Fibroblast of mammary gland (primary cell): ENCODE data around the gene CPN1.

Experiments
- DNase-seq: peaks from one replicate; pipeline ENCODE4 v3.0.0-alpha.2; 2010; ENCODE audit warnings: low read depth
- H3K4me3 ChIP-seq: 2 replicates; pipeline ENCODE4 v1.5.1; 2011; ENCODE audit warnings: low read depth, mild to moderate bottlenecking, low read length, moderate library complexity; ENCODE audit not compliant: control insufficient read depth
- CTCF ChIP-seq: conservative IDR thresholded peaks from 2 replicates; pipeline ENCODE4 v1.5.1; 2011; ENCODE audit warnings: low read depth, low read length, inconsistent platforms; ENCODE audit not compliant: control insufficient read depth, insufficient read depth

Gene CPN1

GRCh38 chr10:99999319-100000108 lies 82.2 kb downstream of the CPN1 start:
- no peak overlapping the region for H3K4me3 ChIP-seq
- DNase-seq, result no peak
- TF ChIP-seq CTCF, result no peak

- no peak for TF ChIP-seq CTCF
- DNase-seq, result no peak
- no peak overlapping the region for H3K4me3 ChIP-seq
These were observed 82.8 kb downstream of the CPN1 start for GRCh38 chr10:99998889-99999288.

GRCh38 chr10:99996671-99997648 lies 84.7 kb downstream of the CPN1 start:
- no peak overlapping the region for H3K4me3 ChIP-seq
- no peak for TF ChIP-seq CTCF
- peak; percentile 78 for DNase-seq

- TF ChIP-seq CTCF, result no peak
- DNase-seq, result no peak
- no peak overlapping the region for H3K4me3 ChIP-seq
These were observed 86.0 kb downstream of the CPN1 start for GRCh38 chr10:99995713-99996112.

- no peak for DNase-seq
- no peak for TF ChIP-seq CTCF
- no peak overlapping the region for H3K4me3 ChIP-seq
These were observed 86.4 kb downstream of the CPN1 start for GRCh38 chr10:99995269-99995668.

GRCh38 chr10:99994801-99995200 lies 86.9 kb downstream of the CPN1 start:
- no peak for TF ChIP-seq CTCF
- H3K4me3 ChIP-seq, result no peak overlapping the region
- DNase-seq, result no peak
